ENCODE data around the gene FAM32A. TPM values are rescaled to one million over a fixed set of nuclear protein-coding genes. Genes with fewer than 3 reads are reported as not detected.

FAM32A gene
- total and polyA plus RNA-seq, 2 of the 8 experiments (the other 6 are each of a cell fraction or from before 2014, with no cell fraction given) = 75.6 to 105 TPM

- Histone ChIP-seq H3K4me1 (replicated peaks in 1 of 4; ENCODE audit: control insufficient read depth in 3 of 4, insufficient read depth in 4 of 4, low read length in 3 of 4) (no peaks in the 10 kb centered on the region; a peak in 1 of 7 replicates), H3K18ac (ENCODE audit: extremely low read depth, low read length) (no peak overlapping the region), H3K9me3 (ENCODE audit: insufficient read depth in 2 of 2, low read depth in 1 of 2, low read length in 1 of 2) (no peaks in the 10 kb centered on the region), H3K79me1 (ENCODE audit: low read depth, low read length) (no peaks in the 10 kb centered on the region), H2BK5ac (ENCODE audit: low read depth, low read length) (no peak overlapping the region), H4K20me1 (replicated peaks in 1 of 2; ENCODE audit: control insufficient read depth in 1 of 2, insufficient read depth in 2 of 2, low read length in 2 of 2) (peaks cover 0 to 8% of the 10 kb centered on the region in 2 experiments), H3K9ac (replicated peaks in 1 of 4; ENCODE audit: extremely low read depth in 1 of 4, low read depth in 3 of 4, low read length in 3 of 4) (no peak overlapping the region), H2BK120ac (replicated peaks; ENCODE audit: low read depth, low read length) (no peak overlapping the region), H4K91ac (replicated peaks; ENCODE audit: insufficient read length, low read length) (no peak overlapping the region), H3K23ac (ENCODE audit: insufficient read length) (no peak overlapping the region), H3K36me3 (ENCODE audit: control insufficient read depth in 2 of 4, insufficient read depth in 4 of 4, low read length in 3 of 4) (no peaks in the 10 kb centered on the region; a peak in 1 of 8 replicates), H2AFZ (ENCODE audit: low read length) (no peak overlapping the region), H3K23me2 (ENCODE audit: low read depth, low read length) (no peaks in the 10 kb centered on the region), H3K79me2 (ENCODE audit: control insufficient read depth in 1 of 2, insufficient read depth in 2 of 2, low read length in 2 of 2) (no peaks in the 10 kb centered on the region), H3K56ac (replicated peaks; ENCODE audit: insufficient read length, low read depth, low read length) (no peak overlapping the region), H2AK5ac (ENCODE audit: low read depth, low read length) (no peak overlapping the region), H3K14ac (ENCODE audit: insufficient read length) (no peak overlapping the region), H4K5ac (ENCODE audit: insufficient read length, low read depth, low read length) (no peak overlapping the region), H3K4me3 (ENCODE audit: extremely low read depth in 1 of 4, insufficient read depth in 2 of 4, low read depth in 3 of 4, low read length in 4 of 4) (no peak overlapping the region), H4K8ac (ENCODE audit: extremely low read depth, insufficient read depth, low read length) (no peak overlapping the region), H3K27ac (ENCODE audit: low read depth, low read length) (no peak overlapping the region), H2BK15ac (ENCODE audit: low read length) (no peak overlapping the region), H3K27me3 (replicated peaks in 1 of 4; ENCODE audit: control insufficient read depth in 3 of 4, extremely low read depth in 1 of 4, insufficient read depth in 3 of 4, low read length in 3 of 4) (no peaks in the 10 kb centered on the region), H2BK20ac (ENCODE audit: low read length) (no peak overlapping the region), H3K4me2 (ENCODE audit: insufficient read depth in 1 of 2, low read depth in 2 of 2, low read length in 2 of 2) (no peak overlapping the region), H2BK12ac (ENCODE audit: low read depth, low read length) (no peak overlapping the region), H3K4ac (replicated peaks; ENCODE audit: insufficient read length, low read depth, low read length) (no peak overlapping the region)
- WGBS, 2 experiments (ENCODE audit: extremely low coverage in 1 of 2, insufficient coverage in 1 of 2, insufficient read length in 1 of 2, insufficient replicate concordance in 2 of 2, low coverage in 1 of 2, low lambda C conversion rate in 2 of 2, missing lambda C conversion rate in 1 of 2) = 90% methylated on average over 19 of the region's 19 CpGs; no CpG with 5 or more reads in 1 of the 2 experiments
- DNase-seq (ENCODE audit: low read depth in 1 of 2, low spot score in 2 of 2) (no peak), FAIRE-seq (no peak)
- ChIA-PET CTCF (ENCODE audit: partially characterized antibody) (interaction anchor here (0.6 to 2.0 kb wide), 7 partner anchors 14 to 651 kb away, joined by 3 to 5 read pairs (median 3); no protein-coding TSS in a partner anchor), POLR2A (ENCODE audit: partially characterized antibody) (no interaction called here)
- TF ChIP-seq ATF3 (IDR thresholded peaks at IDR 0.05; ENCODE audit: insufficient read depth, low read depth, low read length) = no peak
- TF ChIP-seq USF2 (IDR thresholded peaks at IDR 0.05; ENCODE audit: low read length) = no peak
- TF ChIP-seq SUZ12 (IDR thresholded peaks at IDR 0.05; ENCODE audit: low read length) = no peak
- TF ChIP-seq TCF12 (IDR thresholded peaks at IDR 0.05; ENCODE audit: low read depth, low read length) = no peak
- TF ChIP-seq TBP (IDR thresholded peaks at IDR 0.05; ENCODE audit: low read depth, low read length) = no peak
- no peak for TF ChIP-seq SP2 (IDR thresholded peaks at IDR 0.05; ENCODE audit: low read length)
- no peak for TF ChIP-seq NANOG (IDR thresholded peaks at IDR 0.05; ENCODE audit: insufficient read depth, low read depth, low read length, poor library complexity, severe bottlenecking)
- TF ChIP-seq ATF2 (IDR thresholded peaks at IDR 0.05; ENCODE audit: low read length) = no peak
- no peak for TF ChIP-seq GTF2F1 (IDR thresholded peaks at IDR 0.05; ENCODE audit: borderline replicate concordance, low read depth, low read length)
Observed at GRCh38 chr19:16233081-16233776, 48.0 kb downstream of the FAM32A start.

Measured in H1 (cell line).